GM18858 (cell line): ENCODE results near the gene SLC10A1.
"Not testable (repeated sequence)": the region's sequence is repeated elsewhere in the genome, so short reads cannot be mapped to it uniquely, and the experiment has no call there.

Source experiments
- ATAC-seq: cut with Tn5 transposase; IDR thresholded peaks from one replicate; pipeline ENCODE4 v1.9.1; 2021; ENCODE audit not compliant: unreplicated experiment

The SLC10A1 gene

DNA sequence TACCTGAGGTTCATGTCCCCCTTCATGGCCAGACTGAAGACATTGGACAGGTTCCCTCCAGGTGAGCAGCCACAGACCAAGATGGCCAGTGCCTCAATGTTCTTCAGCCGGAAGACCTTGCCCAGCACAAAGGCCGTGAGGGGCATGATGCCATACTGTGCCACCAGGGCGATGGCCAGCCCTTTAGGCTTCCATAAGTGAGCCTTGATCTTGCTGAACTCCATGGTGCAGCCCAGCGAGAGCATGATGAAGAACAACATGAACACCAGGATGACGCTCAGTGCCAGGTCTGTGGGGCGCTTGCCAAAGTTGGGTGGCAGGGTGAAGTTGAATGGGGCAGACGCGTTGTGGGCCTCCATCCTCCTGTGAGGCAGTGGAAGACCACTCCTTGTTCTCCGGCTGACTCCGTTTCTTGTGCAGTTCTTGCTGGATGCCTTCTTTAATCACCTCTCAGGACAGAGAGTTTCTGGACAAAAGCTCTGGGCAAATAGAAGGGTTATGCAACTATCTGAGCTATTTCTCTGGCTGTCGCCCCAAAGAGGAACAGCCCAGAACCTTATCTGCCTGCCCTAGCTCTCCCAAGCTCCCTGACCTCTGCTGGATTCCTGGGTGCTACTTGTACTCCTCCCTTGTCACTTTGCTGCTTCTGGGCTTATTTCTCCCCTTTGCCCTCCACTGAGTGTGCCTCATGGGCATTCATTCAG, at the start of gene SLC10A1:
Gene SLC10A1 (minus strand): TSS at position 445 of the 704 bp plus-strand sequence. CDS start 86 bp downstream, at position 359.
- ATAC-seq: no peak

- ATAC-seq: no peak
These were observed 48.7 kb upstream of the SLC10A1 start for GRCh38 chr14:69845787-69846186.

DNA sequence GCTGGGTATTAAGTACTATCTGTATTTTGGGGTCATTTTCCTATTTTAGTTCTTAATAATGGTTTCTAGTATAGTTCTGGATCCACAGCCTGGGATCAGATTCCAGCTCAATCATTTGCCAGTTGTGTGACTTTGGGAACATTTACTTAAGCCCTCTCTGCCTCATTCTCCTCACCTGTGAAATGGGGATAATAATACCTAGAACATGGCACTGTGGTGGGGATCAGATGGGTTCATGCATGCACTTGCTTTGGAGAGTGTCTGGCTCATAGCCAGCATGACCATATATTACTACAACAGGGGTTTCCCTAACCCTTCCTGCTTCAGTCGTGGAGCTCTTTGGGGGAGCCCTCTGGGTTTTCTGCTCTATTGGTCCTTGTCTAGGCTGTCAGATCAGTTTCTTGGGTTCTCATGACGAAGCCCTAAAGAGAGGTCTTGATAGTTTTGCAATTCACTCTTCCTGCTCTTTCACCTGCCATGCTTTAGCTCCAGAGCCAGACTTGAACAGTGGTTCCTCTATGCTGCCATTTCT, 48.1 kb upstream of the SLC10A1 start:
- no peak for ATAC-seq

DNA sequence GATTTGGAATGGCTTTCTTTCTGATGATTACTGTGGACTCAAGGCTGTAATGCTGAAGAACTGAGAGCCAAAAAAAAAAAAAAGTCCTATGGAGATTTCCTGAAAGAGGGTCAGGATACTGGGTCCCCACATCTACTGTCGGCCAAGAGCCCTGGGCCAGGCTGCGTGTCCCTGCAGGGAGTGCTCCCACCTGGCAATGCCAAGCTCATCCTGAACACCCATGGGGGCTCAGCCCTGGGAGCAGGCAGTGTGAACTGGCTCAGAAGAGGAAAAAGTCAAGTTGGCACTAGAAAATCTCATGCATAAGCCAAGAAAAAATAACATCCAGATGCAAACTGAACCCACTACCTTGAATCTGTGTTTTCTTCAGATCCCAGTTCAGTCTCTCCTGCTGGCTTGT, 47.1 kb upstream of the SLC10A1 start:
- no peak for ATAC-seq

GRCh38 chr14:69842686-69843420, 45.8 kb upstream of the SLC10A1 start:
- ATAC-seq: no peak

- no peak for ATAC-seq
These were observed 44.6 kb upstream of the SLC10A1 start for GRCh38 chr14:69841656-69842055.

DNA sequence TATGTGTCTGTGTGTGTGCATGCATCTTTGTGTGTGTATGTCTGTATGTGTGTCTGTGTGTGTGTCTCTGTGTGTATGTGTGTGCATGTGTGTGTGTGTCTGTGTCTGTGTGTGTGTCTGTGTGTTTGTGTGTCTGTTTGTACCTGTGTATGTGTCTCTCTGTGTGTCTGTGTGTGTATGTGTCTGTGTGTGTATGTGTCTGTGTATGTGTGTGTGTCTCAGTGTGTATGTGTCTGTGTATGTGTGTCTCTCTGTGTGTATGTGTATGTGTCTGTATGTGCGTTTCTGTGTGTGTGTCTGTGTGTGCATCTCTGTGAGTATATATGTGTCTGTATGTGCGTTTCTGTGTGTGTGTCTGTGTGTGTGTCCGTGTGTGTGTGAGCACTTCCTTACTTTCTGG, 42.6 kb upstream of the SLC10A1 start:
- no peak for ATAC-seq

- ATAC-seq: no peak
These were observed 41.9 kb upstream of the SLC10A1 start for GRCh38 chr14:69838881-69839416.

DNA sequence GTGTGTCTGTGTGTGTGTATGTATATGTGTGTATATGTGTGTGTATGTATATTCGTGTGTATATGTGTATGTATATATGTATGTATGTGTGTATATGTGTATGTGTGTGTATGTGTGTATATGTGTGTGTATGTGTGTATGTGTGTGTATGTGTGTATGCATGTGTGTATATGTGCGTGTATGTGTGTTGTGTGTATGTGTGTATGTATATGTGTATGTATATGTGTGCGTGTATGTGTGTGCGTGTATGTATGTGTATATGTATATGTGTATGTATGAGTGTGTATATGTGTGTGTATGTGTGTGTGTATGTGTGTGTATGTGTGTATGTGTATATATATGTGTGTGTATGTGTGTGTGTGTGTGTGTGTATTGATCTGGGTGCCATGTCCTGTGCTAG, 31.8 kb upstream of the SLC10A1 start:
- ATAC-seq: no peak

- no peak for ATAC-seq
These were observed 31.3 kb upstream of the SLC10A1 start for GRCh38 chr14:69828354-69828753.

DNA sequence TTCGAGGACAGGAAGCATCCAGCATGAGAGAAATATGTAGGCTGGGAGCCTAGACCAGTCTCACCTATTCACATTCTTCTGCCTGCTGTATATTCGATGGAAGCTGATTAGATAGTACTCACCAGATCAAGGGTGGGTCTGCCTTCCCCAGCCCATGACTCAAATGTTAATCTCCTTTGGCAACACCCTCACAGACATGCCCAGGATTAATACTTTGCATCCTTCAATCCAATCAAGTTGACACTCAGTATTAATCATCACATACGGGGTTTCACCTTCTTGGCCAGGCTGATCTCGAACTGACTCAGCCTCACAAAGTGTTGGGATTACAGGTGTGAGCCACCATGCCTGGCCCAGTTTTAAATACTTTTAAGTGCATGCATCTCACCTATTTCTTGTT, 30.5 kb upstream of the SLC10A1 start:
- no peak for ATAC-seq

DNA sequence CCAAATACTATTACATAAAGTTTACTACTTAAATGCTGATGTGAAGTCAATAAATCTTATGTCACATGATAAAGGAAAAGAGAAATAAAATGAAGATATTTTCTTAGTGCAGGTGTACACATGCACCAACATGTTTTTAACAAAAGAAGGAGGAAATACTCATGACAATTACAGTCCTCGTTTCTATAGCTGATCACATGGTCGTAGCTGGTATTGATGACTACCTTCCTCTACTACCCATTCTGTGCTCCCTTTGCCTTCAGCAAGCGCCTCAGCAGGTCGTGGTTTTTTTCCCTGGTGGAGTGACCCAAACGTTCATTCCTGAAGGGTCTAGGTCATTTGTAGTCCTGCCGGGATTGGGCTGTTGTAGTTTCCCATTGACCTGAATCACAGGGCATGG, 25.4 kb upstream of the SLC10A1 start:
- ATAC-seq: no peak

- no peak for ATAC-seq
These were observed 23.9 kb upstream of the SLC10A1 start for GRCh38 chr14:69820991-69821390.

GRCh38 chr14:69819607-69820006, 22.6 kb upstream of the SLC10A1 start:
- ATAC-seq: no peak

- ATAC-seq: no peak
These were observed 21.7 kb upstream of the SLC10A1 start for GRCh38 chr14:69818758-69819191.

- ATAC-seq: no peak
These were observed 19.2 kb upstream of the SLC10A1 start for GRCh38 chr14:69816216-69816615.

GRCh38 chr14:69815556-69815955, 18.5 kb upstream of the SLC10A1 start:
- ATAC-seq: no peak

GRCh38 chr14:69814397-69814796, 17.4 kb upstream of the SLC10A1 start:
- ATAC-seq: no peak

GRCh38 chr14:69813346-69813745, 16.3 kb upstream of the SLC10A1 start:
- not testable (repeated sequence) for ATAC-seq

DNA sequence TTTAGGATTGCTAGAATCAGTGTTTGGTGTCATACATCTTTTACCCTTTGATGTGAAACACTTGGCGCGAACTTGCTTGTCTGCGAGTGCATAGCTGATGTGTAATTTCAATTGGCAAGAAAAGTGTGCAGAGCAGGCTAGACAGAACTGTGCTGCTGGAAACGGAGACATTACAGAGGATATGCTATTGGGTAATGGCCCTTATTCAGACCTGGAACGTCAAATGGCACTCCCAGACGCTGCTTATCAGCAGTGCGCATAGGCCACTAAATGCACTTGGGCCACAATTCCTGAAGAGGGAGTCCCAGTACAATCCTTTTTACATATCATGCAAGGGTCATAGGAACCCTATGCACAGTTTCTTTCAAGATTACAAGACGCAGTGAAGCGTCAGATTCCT, 15.7 kb upstream of the SLC10A1 start:
- ATAC-seq: no peak

GRCh38 chr14:69811868-69812252, 14.8 kb upstream of the SLC10A1 start:
- ATAC-seq: no peak
